Measurements from ENCODE around the gene ARL6IP1. TPM values are rescaled to one million over a fixed set of nuclear protein-coding genes. Genes with fewer than 3 reads are reported as not detected.

ARL6IP1 gene
- polyA plus RNA-seq, 1 donor (not counting 4 experiments of a cell fraction or from before 2014, with no cell fraction given): 178 TPM

- dilution Hi-C loops (cut with MboI; ENCODE audit: extremely low pct_ligation_motif_present, low sequenced_read_pairs): no loop called here
- Histone ChIP-seq H3K9me1 (ENCODE audit: control insufficient read depth, extremely low read depth, insufficient read depth, low read length) (no peaks in the 10 kb centered on the region), H3K27ac (ENCODE audit: control insufficient read depth, insufficient read depth, low read length) (no peak overlapping the region), H3K4me3 (ENCODE audit: control insufficient read depth in 2 of 3, extremely low read depth in 1 of 3, insufficient read depth in 2 of 3, low read depth in 1 of 3, low read length in 3 of 3) (no peak overlapping the region), H3K9ac (ENCODE audit: control insufficient read depth, extremely low read depth, insufficient read depth, low read length) (no peak overlapping the region), H3K4me2 (ENCODE audit: control insufficient read depth, extremely low read depth, insufficient read depth, low read depth, low read length) (no peak overlapping the region), H3K4me1 (ENCODE audit: control insufficient read depth, extremely low read depth, insufficient read depth, low read length) (peaks cover 9% of the 10 kb centered on the region), H3K9me3 (ENCODE audit: control insufficient read depth, low read depth, low read length) (no peaks in the 10 kb centered on the region), H4K20me1 (ENCODE audit: control insufficient read depth, extremely low read depth, insufficient read depth, low read length) (no peaks in the 10 kb centered on the region), H3K36me3 (ENCODE audit: control insufficient read depth in 2 of 2, extremely low read depth in 1 of 2, insufficient read depth in 2 of 2, low read length in 2 of 2) (peaks cover 17 to 26% of the 10 kb centered on the region in 2 experiments), H2AFZ (ENCODE audit: control insufficient read depth, low read length) (no peak overlapping the region), H3K79me2 (ENCODE audit: control insufficient read depth, insufficient read depth, low read length) (peaks cover 3% of the 10 kb centered on the region), H3K27me3 (ENCODE audit: control insufficient read depth, extremely low read depth, insufficient read depth, low read length) (no peaks in the 10 kb centered on the region)
- no peak for FAIRE-seq
- no peak for DNase-seq (ENCODE audit: low read depth, low spot score)
- TF ChIP-seq CTCF (optimal IDR thresholded peaks at IDR 0.05 in 1 of 3, IDR thresholded peaks at IDR 0.05 in 1 of 3, conservative IDR thresholded peaks at IDR 0.05 in 1 of 3; ENCODE audit: extremely low read depth in 1 of 3, insufficient read depth in 2 of 3, low read length in 3 of 3): no peak
- no peak for TF ChIP-seq EZH2 (IDR thresholded peaks at IDR 0.05; ENCODE audit: low read length)
These were observed 7.8 kb upstream of the ARL6IP1 start for GRCh38 chr16:18809165-18809564.

- H3K4me1 ChIP-seq (ENCODE audit: control insufficient read depth, extremely low read depth, insufficient read depth, low read length): peaks cover 19% of the 10 kb centered on the region
- no peak for DNase-seq (ENCODE audit: low read depth, low spot score)
- H3K27me3 ChIP-seq (ENCODE audit: control insufficient read depth, extremely low read depth, insufficient read depth, low read length): no peaks in the 10 kb centered on the region
- no peak overlapping the region for H3K4me3 ChIP-seq (ENCODE audit: control insufficient read depth in 2 of 3, extremely low read depth in 1 of 3, insufficient read depth in 2 of 3, low read depth in 1 of 3, low read length in 3 of 3)
- no peaks in the 10 kb centered on the region for H3K9me1 ChIP-seq (ENCODE audit: control insufficient read depth, extremely low read depth, insufficient read depth, low read length)
- dilution Hi-C loops (cut with MboI; ENCODE audit: extremely low pct_ligation_motif_present, low sequenced_read_pairs): no loop called here
- no peak overlapping the region for H2AFZ ChIP-seq (ENCODE audit: control insufficient read depth, low read length)
- TF ChIP-seq CTCF (optimal IDR thresholded peaks at IDR 0.05 in 1 of 3, IDR thresholded peaks at IDR 0.05 in 1 of 3, conservative IDR thresholded peaks at IDR 0.05 in 1 of 3; ENCODE audit: extremely low read depth in 1 of 3, insufficient read depth in 2 of 3, low read length in 3 of 3) (no peak), EZH2 (IDR thresholded peaks at IDR 0.05; ENCODE audit: low read length) (no peak)
- H3K9me3 ChIP-seq (ENCODE audit: control insufficient read depth, low read depth, low read length): no peaks in the 10 kb centered on the region
- peaks cover 9 to 17% of the 10 kb centered on the region in 2 experiments for H3K36me3 ChIP-seq (ENCODE audit: control insufficient read depth in 2 of 2, extremely low read depth in 1 of 2, insufficient read depth in 2 of 2, low read length in 2 of 2)
- no peak overlapping the region for H3K4me2 ChIP-seq (ENCODE audit: control insufficient read depth, extremely low read depth, insufficient read depth, low read depth, low read length)
- H3K79me2 ChIP-seq (ENCODE audit: control insufficient read depth, insufficient read depth, low read length): peaks cover 13% of the 10 kb centered on the region
- H3K9ac ChIP-seq (ENCODE audit: control insufficient read depth, extremely low read depth, insufficient read depth, low read length): no peak overlapping the region
- peaks cover 2% of the 10 kb centered on the region for H4K20me1 ChIP-seq (ENCODE audit: control insufficient read depth, extremely low read depth, insufficient read depth, low read length)
- no peak for FAIRE-seq
- H3K27ac ChIP-seq (ENCODE audit: control insufficient read depth, insufficient read depth, low read length): no peak overlapping the region
These were observed 4.0 kb upstream of the ARL6IP1 start for GRCh38 chr16:18805257-18805773.

Data from keratinocyte (primary cell).